Naive thymus-derived CD8-positive, alpha-beta T cell (primary cell): ENCODE results near the gene AGAP1. TPM values are rescaled to one million over a fixed set of nuclear protein-coding genes. Genes with fewer than 3 reads are reported as not detected.

Source experiments
- ATAC-seq, 2 donors: fragments of 150-1000 bp; cut with Tn5 transposase in 1 of 2; sonication (Bioruptor Pico), chemical (Tn5 transposase) in 1 of 2; 1 replicate in 1 of 2; 2 replicates in 1 of 2; pipeline ENCODE4 v1.10.0; 2021; ENCODE audit warnings: mild to moderate bottlenecking in 2 of 2, moderate library complexity in 2 of 2
- POLR2A ChIA-PET: fragments of 350-600 bp; sonication (Branson Sonifier 250); formaldehyde crosslinking; loops from one replicate; lab custom pipeline; 2021; ENCODE audit warnings: antibody characterized with exemption; lab: Charles Lee
- DNase-seq, 10 donors: peaks; one replicate each; pipeline versions ENCODE4 v3.0.0 to v3.0.0-alpha.2; 2020 to 2022
- H3K27ac Mint-ChIP-seq, 10 donors: one replicate each; pipeline ENCODE4 v1.8.0; 2020 to 2022; ENCODE audit warnings: mild to moderate bottlenecking in 10 of 10, mixed read lengths in 10 of 10, moderate library complexity in 4 of 10, inconsistent platforms in 1 of 10
- H3K27me3 Mint-ChIP-seq, 5 donors: one replicate each; pipeline ENCODE4 v1.8.0; 2021 to 2022; ENCODE audit warnings: mixed read lengths in 5 of 5
- H3K36me3 Mint-ChIP-seq, 3 donors: one replicate each; pipeline ENCODE4 v1.8.0; 2020 to 2022; ENCODE audit warnings: mixed read lengths in 3 of 3, mild to moderate bottlenecking in 2 of 3, inconsistent platforms in 1 of 3
- H3K4me1 Mint-ChIP-seq, 4 donors: one replicate each; pipeline ENCODE4 v1.8.0; 2021 to 2022; ENCODE audit warnings: mixed read lengths in 4 of 4
- H3K4me3 Mint-ChIP-seq, 10 donors: one replicate each; pipeline ENCODE4 v1.8.0; 2020 to 2022; ENCODE audit warnings: mild to moderate bottlenecking in 10 of 10, mixed read lengths in 10 of 10, moderate library complexity in 6 of 10, inconsistent platforms in 1 of 10
- H3K9me3 Mint-ChIP-seq, 9 donors: one replicate each; pipeline ENCODE4 v1.8.0; 2020 to 2022; ENCODE audit warnings: mixed read lengths in 9 of 9, mild to moderate bottlenecking in 3 of 9, inconsistent platforms in 1 of 9, moderate library complexity in 1 of 9
- polyA plus RNA-seq, 3 donors: library from polyadenylated mRNA; unstranded; fragments of 300-500 nt; fragmentation: Illumina TruSeq; gene quantifications; one replicate each; pipeline ENCODE4 v1.2.3, GENCODE V29; 2021
- total RNA-seq, 8 experiments: library from RNA in 2 of 8; stranded (reverse) in 2 of 8; gene quantifications; one replicate each; pipeline ENCODE4 v1.2.3 and lab custom pipeline; 2021 to 2026

The AGAP1 gene
- total and polyA plus RNA-seq, 5 experiments from 2014 or later, result 0.03 to 0.52 (median 0.29) TPM; not detected in 1

DNA sequence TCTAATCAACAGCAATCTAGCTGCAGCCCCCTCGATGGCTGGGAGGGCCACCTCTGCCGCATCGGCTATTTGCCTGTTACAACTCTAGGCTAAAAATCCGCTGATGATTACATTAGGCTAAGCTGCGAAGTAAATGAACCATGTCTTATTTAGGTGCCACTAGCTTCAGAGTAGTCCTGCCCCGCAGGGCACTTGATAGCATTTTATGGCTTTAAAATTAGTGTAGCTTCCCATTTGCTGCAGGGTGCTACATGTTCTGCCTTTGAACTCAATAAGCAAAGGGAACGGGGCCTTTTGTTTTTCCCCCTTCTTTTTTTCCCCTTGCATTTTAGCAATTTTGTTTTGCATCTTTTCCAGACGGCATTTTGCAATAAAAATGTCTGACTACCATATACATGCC lies 404.1 kb downstream of the AGAP1 start:
- DNase-seq (no peak), ATAC-seq (no peak)
- Mint-ChIP-seq H3K9me3 (peaks cover 0 to 3% (median 0%) of the 10 kb centered on the region in 9 donors), H3K36me3 (no peaks in the 10 kb centered on the region), H3K4me1 (no peaks in the 10 kb centered on the region), H3K27me3 (peaks cover 0 to 8% (median 2%) of the 10 kb centered on the region in 5 donors), H3K27ac (no peak overlapping the region), H3K4me3 (no peak overlapping the region)
- POLR2A ChIA-PET, result no interaction called here

DNA sequence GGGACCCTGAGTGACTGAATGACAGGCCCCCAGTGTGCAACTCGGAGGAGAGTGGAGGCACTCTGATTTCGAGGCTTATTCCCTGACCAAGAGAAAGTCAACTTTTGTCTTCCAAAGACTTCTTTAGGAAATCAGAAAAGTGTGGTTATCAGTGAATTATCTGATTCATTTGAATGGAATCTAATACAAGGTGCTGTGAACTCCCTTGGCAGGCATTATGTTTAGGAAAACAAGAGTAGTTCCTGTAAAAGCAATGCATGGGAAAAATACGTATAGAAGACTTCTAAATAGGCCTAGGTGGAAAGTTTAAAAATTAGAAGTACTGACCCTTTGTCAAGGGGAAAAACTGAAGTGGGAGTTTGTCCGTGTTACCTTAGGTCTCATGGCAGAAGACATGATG lies 404.9 kb downstream of the AGAP1 start:
- Mint-ChIP-seq H3K4me1 (no peaks in the 10 kb centered on the region), H3K27ac (no peak overlapping the region), H3K4me3 (no peak overlapping the region), H3K36me3 (no peaks in the 10 kb centered on the region), H3K9me3 (peaks cover 0 to 3% (median 0%) of the 10 kb centered on the region in 9 donors), H3K27me3 (peaks cover 2 to 7% (median 4%) of the 10 kb centered on the region in 5 donors)
- DNase-seq, result no peak
- POLR2A ChIA-PET, result no interaction called here
- no peak for ATAC-seq

DNA sequence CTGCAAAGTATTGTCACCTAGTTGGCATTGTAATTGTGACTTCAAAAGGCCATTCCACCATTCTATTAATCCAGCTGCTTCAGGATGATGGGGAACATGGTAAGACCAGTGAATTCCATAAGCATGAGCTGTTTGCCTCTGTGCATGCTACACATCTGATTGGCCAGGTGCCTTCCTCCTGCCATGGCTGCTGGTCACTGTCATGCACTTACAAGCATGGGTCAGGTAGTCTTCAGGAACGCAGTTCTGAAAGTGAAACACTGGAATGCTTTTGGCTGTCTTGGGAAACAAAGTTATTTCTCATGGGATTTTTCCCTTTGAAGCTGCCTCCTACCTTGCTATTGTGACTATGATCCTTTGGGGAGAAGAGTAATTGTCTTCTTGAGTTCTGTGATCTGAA lies 406.8 kb downstream of the AGAP1 start:
- DNase-seq (no peak), ATAC-seq (no peak)
- no peak overlapping the region for H3K4me3 Mint-ChIP-seq
- H3K36me3 Mint-ChIP-seq, result no peaks in the 10 kb centered on the region
- no peaks in the 10 kb centered on the region for H3K4me1 Mint-ChIP-seq
- H3K9me3 Mint-ChIP-seq, result no peaks in the 10 kb centered on the region
- H3K27ac Mint-ChIP-seq, result no peak overlapping the region
- peaks cover 2 to 16% (median 4%) of the 10 kb centered on the region in 5 donors for H3K27me3 Mint-ChIP-seq
- POLR2A ChIA-PET, result no interaction called here

DNA sequence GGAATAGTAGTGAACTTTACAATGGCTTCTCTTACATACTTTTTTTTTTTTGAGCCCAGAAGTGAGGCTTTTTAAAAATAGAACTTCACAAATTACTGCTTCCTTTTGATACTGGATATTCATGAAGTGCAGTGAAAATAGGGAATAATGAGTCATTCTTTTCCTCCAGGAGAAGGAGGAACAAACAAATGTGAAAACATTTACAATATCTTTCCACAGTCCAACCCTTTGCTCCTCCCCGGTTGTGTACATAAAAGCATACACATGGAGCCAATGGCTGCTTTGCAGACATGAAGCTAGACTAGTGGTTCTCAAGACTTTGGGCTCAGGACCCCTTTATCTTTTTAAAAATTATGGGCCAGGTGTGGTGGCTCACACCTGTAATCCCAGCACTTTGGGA lies 407.4 kb downstream of the AGAP1 start:
- Mint-ChIP-seq H3K9me3 (no peaks in the 10 kb centered on the region), H3K27ac (no peak overlapping the region), H3K4me3 (no peak overlapping the region), H3K4me1 (no peaks in the 10 kb centered on the region), H3K36me3 (no peaks in the 10 kb centered on the region), H3K27me3 (peaks cover 4 to 22% (median 8%) of the 10 kb centered on the region in 5 donors)
- DNase-seq, result no peak
- POLR2A ChIA-PET, result no interaction called here
- ATAC-seq, result no peak

DNA sequence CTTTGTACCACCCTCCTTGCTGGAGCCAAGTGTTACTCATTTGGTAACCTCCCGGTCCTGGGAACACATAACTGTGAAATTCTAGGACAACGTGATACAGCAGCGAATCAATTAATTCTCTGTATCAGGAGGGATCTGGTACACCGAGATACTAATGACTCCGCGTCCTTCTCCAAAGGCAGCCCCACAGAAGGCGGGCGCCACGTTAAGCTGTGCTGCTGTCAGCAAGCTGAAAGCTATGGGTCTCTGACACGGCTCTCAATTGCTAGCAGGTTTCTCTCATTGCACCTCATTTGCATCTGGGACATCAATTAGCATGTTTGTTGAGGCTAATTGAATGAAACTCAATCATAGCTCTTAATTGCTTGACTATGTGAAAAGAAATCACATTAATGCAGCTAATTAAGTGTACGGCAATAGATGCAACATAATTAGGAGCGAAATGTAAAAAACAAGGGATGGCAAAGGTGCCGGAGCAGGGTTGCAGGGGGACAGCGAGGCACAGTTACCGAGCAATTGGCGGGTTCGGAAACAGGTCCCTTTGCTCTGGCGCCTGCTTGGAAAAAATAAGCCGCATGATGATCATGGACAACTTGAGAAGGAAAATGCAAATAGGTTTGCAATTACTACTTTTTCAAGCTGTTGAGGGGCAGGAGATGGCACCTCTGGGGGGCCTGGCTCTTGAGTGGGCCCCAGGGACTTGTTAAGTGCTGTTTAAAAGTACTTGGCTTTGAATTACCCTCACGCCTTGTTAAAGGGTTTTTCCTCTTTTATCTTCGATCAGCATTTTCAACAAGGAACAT lies 410.1 kb downstream of the AGAP1 start:
- H3K4me1 Mint-ChIP-seq, result no peaks in the 10 kb centered on the region
- no peaks in the 10 kb centered on the region for H3K9me3 Mint-ChIP-seq
- H3K27me3 Mint-ChIP-seq, result peaks cover 4 to 43% (median 17%) of the 10 kb centered on the region in 5 donors
- H3K36me3 Mint-ChIP-seq, result no peaks in the 10 kb centered on the region
- no peak overlapping the region for H3K27ac Mint-ChIP-seq
- POLR2A ChIA-PET, result no interaction called here
- ATAC-seq, result no peak
- H3K4me3 Mint-ChIP-seq, result no peak overlapping the region
- no peak for DNase-seq

DNA sequence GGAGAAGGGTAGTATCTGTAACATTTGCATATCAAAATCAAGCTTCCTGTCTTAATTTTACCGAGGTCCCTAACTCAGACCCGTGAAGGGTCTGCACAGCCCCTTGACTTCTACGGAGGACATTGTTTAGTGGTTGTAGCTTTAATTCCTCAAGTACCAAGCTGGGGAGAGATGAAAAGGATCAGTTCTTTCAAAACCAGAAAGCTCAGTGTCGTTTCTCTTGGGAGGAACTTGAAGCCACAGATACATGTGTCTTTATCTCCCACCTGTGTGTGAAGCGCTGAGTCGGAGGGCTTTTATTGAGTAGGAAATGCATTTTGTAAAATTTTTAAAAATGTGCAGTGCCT lies 410.7 kb downstream of the AGAP1 start:
- H3K9me3 Mint-ChIP-seq, result no peaks in the 10 kb centered on the region
- no peak for ATAC-seq
- POLR2A ChIA-PET, result no interaction called here
- no peak overlapping the region for H3K27ac Mint-ChIP-seq
- peaks cover 4 to 43% (median 17%) of the 10 kb centered on the region in 5 donors for H3K27me3 Mint-ChIP-seq
- H3K4me3 Mint-ChIP-seq, result no peak overlapping the region
- H3K4me1 Mint-ChIP-seq, result no peaks in the 10 kb centered on the region
- DNase-seq, result no peak
- no peaks in the 10 kb centered on the region for H3K36me3 Mint-ChIP-seq

DNA sequence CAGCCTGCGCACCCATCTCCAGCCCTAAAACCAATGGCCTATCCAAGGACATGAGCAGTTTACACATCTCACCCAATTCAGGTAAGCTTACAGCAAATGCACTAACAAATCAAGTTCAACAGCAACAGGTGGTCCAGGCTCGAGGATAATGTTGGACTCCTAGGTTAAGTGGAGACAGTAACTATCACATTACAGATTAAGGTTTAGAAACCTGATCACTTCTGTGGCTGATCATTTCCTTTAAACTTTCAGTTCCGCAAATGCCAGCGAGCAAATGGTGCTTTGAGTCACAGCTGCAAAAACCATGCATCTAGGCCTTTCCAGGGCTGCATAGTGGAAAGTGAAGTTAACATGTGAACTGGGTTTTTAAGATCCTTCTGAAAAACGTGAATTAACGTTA lies 415.0 kb downstream of the AGAP1 start:
- Mint-ChIP-seq H3K9me3 (no peaks in the 10 kb centered on the region), H3K4me1 (no peaks in the 10 kb centered on the region), H3K27me3 (peaks cover 2 to 39% (median 17%) of the 10 kb centered on the region in 5 donors), H3K4me3 (no peak overlapping the region), H3K36me3 (no peaks in the 10 kb centered on the region), H3K27ac (no peak overlapping the region)
- DNase-seq, result no peak
- ATAC-seq, result no peak
- POLR2A ChIA-PET, result no interaction called here

DNA sequence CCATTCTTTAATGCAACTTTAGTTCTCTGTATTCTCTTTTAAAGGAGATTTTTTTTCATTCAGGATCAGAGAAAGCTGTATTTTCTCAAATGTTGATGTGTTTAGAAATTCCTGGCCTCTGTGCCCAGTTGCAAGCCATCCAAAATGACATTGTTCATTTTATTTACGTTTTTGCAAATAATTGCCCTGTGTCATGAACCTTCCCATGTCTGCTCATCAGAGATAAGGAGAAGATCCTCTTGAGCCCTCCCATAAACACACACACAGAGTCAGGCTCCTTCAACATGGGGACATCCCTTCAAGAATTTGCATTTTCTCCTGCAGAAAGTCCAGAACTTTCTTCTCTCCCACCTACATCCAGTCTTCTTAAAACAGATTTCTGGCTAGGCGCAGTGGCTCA lies 415.5 kb downstream of the AGAP1 start:
- no peak for DNase-seq
- no peaks in the 10 kb centered on the region for H3K4me1 Mint-ChIP-seq
- H3K36me3 Mint-ChIP-seq, result no peaks in the 10 kb centered on the region
- no peak for ATAC-seq
- H3K9me3 Mint-ChIP-seq, result peaks cover 0 to 2% (median 0%) of the 10 kb centered on the region in 9 donors
- no peak overlapping the region for H3K27ac Mint-ChIP-seq
- POLR2A ChIA-PET, result no interaction called here
- H3K27me3 Mint-ChIP-seq, result peaks cover 2 to 39% (median 15%) of the 10 kb centered on the region in 5 donors
- H3K4me3 Mint-ChIP-seq, result no peak overlapping the region

DNA sequence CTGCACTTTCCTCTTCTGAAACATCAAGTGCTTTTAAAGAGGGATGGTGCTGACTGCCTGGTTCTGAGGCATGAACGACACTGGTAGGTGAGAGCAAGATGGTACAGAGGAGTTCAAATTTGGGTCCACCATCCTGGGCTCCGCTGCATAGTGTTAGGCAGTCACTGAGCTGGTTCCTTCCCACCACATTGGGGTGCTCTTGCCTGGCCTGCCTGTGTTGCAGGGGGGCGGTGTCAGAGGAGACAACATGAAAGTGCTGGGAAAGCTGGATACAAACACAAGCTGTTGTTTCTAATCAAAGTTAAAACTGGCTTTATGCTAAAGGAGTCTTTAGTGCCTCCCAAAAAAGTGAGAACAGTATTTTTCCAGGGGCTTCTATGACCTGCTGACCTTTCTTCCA lies 416.2 kb downstream of the AGAP1 start:
- Mint-ChIP-seq H3K27ac (no peak overlapping the region), H3K9me3 (peaks cover 0 to 8% (median 0%) of the 10 kb centered on the region in 9 donors), H3K4me1 (no peaks in the 10 kb centered on the region), H3K4me3 (no peak overlapping the region), H3K36me3 (no peaks in the 10 kb centered on the region), H3K27me3 (peaks cover 1 to 43% (median 19%) of the 10 kb centered on the region in 5 donors)
- DNase-seq (no peak), ATAC-seq (no peak)
- POLR2A ChIA-PET, result no interaction called here

DNA sequence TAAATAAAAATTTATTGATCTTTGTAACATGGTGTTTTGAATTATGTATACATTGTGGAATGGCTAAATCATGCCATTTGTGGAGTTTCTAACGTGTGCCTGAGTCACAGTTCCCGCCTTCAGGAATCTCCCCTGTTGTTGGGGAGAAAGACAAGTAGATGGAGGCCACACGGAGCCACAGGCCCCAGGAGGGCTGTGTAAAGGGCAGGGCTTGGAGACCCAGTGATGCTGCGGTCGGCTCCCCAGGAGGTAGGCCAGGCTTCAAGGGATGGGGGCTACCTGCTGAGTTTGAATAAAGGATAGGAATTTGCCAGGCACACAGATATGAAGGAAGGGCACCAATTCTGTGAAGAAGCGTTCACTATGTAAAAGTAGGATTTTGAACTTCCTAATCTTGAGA lies 417.3 kb downstream of the AGAP1 start:
- POLR2A ChIA-PET, result no interaction called here
- Mint-ChIP-seq H3K4me3 (no peak overlapping the region), H3K4me1 (no peaks in the 10 kb centered on the region)

DNA sequence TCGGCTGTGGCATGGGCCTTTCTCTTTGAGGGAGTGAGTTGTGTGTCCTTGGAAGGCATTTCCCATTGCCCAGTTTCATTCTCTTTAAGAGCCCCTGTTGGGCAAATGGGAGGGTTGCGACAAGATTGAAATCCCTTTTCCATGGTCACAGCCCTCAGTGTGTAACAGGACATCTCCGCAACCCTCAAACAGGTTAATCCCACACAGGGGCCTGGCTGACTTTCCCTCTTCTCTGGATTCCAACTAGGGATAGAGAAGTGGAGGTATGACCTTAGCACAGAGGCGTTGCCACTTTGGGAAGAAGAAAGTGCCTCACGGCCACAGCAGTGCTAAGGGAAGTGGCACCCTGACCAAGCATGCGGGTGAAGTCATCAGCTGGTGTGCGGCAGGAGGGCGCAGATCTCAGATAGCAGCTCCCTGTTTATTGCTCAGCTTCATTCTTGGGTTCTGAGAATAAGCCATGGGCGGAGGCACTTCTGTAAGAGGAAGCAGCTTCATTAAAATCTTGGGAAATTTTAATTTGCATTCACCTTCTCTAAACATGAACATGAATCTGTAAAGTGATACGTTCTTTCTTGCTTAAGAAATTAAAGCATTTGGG lies 417.9 kb downstream of the AGAP1 start:
- Mint-ChIP-seq H3K4me3 (no peak overlapping the region), H3K9me3 (peaks cover 0 to 18% (median 8%) of the 10 kb centered on the region in 9 donors), H3K36me3 (peaks cover 0 to 7% (median 0%) of the 10 kb centered on the region in 3 donors), H3K27me3 (peaks cover 0 to 30% (median 6%) of the 10 kb centered on the region in 5 donors), H3K4me1 (no peaks in the 10 kb centered on the region), H3K27ac (no peak overlapping the region)
- POLR2A ChIA-PET, result no interaction called here
- no peak for DNase-seq
- ATAC-seq, result no peak

More for the DNA sequence above, 417.3 kb downstream of the AGAP1 start:
- ATAC-seq (no peak), DNase-seq (no peak)
- Mint-ChIP-seq H3K36me3 (peaks cover 0 to 2% (median 0%) of the 10 kb centered on the region in 3 donors), H3K27me3 (peaks cover 0 to 36% (median 11%) of the 10 kb centered on the region in 5 donors), H3K27ac (no peak overlapping the region), H3K9me3 (peaks cover 0 to 14% (median 4%) of the 10 kb centered on the region in 9 donors)

DNA sequence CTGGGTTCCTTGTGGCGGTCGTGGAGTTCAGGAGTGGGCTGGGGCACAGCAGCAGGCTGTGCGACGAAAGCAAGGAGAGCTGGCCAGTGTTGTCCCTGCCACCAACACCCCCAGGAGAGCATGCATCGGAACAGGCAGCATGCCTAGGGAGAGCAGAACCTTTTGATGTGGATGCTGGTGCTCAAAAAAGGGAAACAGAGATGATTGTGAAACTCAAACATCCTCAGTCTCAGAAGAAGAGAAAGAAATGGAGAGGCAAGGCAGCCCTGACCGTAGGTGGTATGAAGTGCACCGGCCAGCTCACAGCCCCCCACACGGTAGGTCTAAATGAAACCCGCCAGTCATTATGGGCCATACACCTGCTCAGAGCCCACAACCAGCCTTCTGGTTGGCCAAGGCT lies 420.9 kb downstream of the AGAP1 start:
- Mint-ChIP-seq H3K27ac (no peak overlapping the region), H3K9me3 (peaks cover 0 to 20% (median 8%) of the 10 kb centered on the region in 9 donors), H3K36me3 (peaks cover 0 to 7% (median 0%) of the 10 kb centered on the region in 3 donors), H3K27me3 (peaks cover 0 to 22% (median 6%) of the 10 kb centered on the region in 5 donors), H3K4me3 (no peak overlapping the region), H3K4me1 (no peaks in the 10 kb centered on the region)
- POLR2A ChIA-PET, result no interaction called here
- DNase-seq (no peak), ATAC-seq (no peak)

DNA sequence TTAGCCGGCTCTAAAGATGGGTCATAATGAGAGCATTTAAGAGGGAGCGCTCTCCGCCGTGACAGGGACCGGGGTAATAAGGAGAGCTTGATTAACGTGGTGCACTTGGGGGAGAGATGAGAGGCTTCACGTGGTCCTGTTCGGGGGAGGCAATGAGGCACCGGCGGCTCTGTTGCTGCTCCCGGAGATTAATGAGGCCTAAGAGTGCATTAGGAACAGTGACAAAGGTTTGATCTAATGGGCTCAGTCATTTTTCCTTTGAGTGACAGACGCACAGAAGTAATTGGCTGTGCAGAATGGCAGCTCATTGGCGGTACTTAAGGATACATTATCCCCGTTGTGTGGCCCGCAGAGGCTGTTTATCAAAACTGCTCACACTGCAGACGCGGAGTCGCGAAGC lies 423.7 kb downstream of the AGAP1 start:
- POLR2A ChIA-PET, result no interaction called here
- DNase-seq (no peak), ATAC-seq (no peak)
- Mint-ChIP-seq H3K9me3 (peaks cover 0 to 20% (median 8%) of the 10 kb centered on the region in 9 donors), H3K4me1 (no peaks in the 10 kb centered on the region), H3K27ac (no peak overlapping the region), H3K4me3 (no peak overlapping the region), H3K27me3 (peaks cover 0 to 19% (median 7%) of the 10 kb centered on the region in 5 donors), H3K36me3 (peaks cover 0 to 7% (median 0%) of the 10 kb centered on the region in 3 donors)
